ENCODE results near the gene DCP1A. TPM values are rescaled to one million over a fixed set of nuclear protein-coding genes. Genes with fewer than 3 reads are reported as not detected.

Gene DCP1A
- total RNA-seq, 1 experiment from 2014 or later: 12.7 TPM

GRCh38 chr3:53282581-53282980, 64.8 kb downstream of the DCP1A start:
- TF ChIP-seq, protein P1, sequence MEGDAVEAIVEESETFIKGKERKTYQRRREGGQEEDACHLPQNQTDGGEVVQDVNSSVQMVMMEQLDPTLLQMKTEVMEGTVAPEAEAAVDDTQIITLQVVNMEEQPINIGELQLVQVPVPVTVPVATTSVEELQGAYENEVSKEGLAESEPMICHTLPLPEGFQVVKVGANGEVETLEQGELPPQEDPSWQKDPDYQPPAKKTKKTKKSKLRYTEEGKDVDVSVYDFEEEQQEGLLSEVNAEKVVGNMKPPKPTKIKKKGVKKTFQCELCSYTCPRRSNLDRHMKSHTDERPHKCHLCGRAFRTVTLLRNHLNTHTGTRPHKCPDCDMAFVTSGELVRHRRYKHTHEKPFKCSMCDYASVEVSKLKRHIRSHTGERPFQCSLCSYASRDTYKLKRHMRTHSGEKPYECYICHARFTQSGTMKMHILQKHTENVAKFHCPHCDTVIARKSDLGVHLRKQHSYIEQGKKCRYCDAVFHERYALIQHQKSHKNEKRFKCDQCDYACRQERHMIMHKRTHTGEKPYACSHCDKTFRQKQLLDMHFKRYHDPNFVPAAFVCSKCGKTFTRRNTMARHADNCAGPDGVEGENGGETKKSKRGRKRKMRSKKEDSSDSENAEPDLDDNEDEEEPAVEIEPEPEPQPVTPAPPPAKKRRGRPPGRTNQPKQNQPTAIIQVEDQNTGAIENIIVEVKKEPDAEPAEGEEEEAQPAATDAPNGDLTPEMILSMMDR (conservative IDR thresholded peaks at IDR 0.05; ENCODE audit: low read depth, low read length): no peak
- TF ChIP-seq EZH2 (IDR thresholded peaks at IDR 0.05; ENCODE audit: low read length, unreplicated experiment): no peak
- TF ChIP-seq EZH2phosphoT487 (IDR thresholded peaks at IDR 0.05; ENCODE audit: borderline replicate concordance, low read length): no peak
- no peaks in the 10 kb centered on the region for H3K9me2 ChIP-seq (replicated peaks; ENCODE audit: low read length)
- ChIA-PET CTCF (no interaction called here), POLR2A (ENCODE audit: unreplicated experiment) (no interaction called here)
- intact Hi-C loops (cut with micrococcal nuclease): no loop called here
- no peaks in the 10 kb centered on the region for H4K20me1 ChIP-seq (ENCODE audit: low read length)
- peaks cover 15% of the 10 kb centered on the region for H3K36me3 ChIP-seq (ENCODE audit: low read depth, low read length)
- H3F3A ChIP-seq (ENCODE audit: low read length, unreplicated experiment): no peaks in the 10 kb centered on the region
- H3K27ac ChIP-seq (ENCODE audit: low read length): no peak overlapping the region
- no peak overlapping the region for H3K4me2 ChIP-seq (ENCODE audit: low read length)
- H2AFZ ChIP-seq (ENCODE audit: low read length): no peak overlapping the region
- H3K79me2 ChIP-seq (ENCODE audit: low read length): no peaks in the 10 kb centered on the region
- no TSS peak for BruUV-seq (replicated peaks)
- no peaks in the 10 kb centered on the region for H3K4me1 ChIP-seq (ENCODE audit: insufficient read depth, low read length)
- H3K27me3 ChIP-seq (ENCODE audit: low read length): no peaks in the 10 kb centered on the region
- H3K9me3 ChIP-seq (ENCODE audit: low read length): no peaks in the 10 kb centered on the region
- DNase-seq: no peak
- no peak overlapping the region for H3K9ac ChIP-seq (ENCODE audit: low read length)
- H3K4me3 ChIP-seq (ENCODE audit: low read length): no peak overlapping the region
- ATAC-seq: no peak

GRCh38 chr3:53278667-53279066, 68.7 kb downstream of the DCP1A start:
- no peak for DNase-seq
- Histone ChIP-seq H3K9me2 (replicated peaks; ENCODE audit: low read length) (no peaks in the 10 kb centered on the region), H3K9ac (ENCODE audit: low read length) (no peak overlapping the region), H2AFZ (ENCODE audit: low read length) (no peak overlapping the region), H3K4me3 (ENCODE audit: low read length) (no peak overlapping the region), H3K36me3 (ENCODE audit: low read depth, low read length) (0 out of 2 replicates have a peak, but pooled peaks cover 3% of the 10 kb centered on the region), H3K4me2 (ENCODE audit: low read length) (no peak overlapping the region), H3K27me3 (ENCODE audit: low read length) (no peaks in the 10 kb centered on the region), H3K4me1 (ENCODE audit: insufficient read depth, low read length) (no peaks in the 10 kb centered on the region), H3K79me2 (ENCODE audit: low read length) (no peaks in the 10 kb centered on the region), H3K27ac (ENCODE audit: low read length) (no peak overlapping the region), H4K20me1 (ENCODE audit: low read length) (no peaks in the 10 kb centered on the region), H3F3A (ENCODE audit: low read length, unreplicated experiment) (no peaks in the 10 kb centered on the region), H3K9me3 (ENCODE audit: low read length) (no peaks in the 10 kb centered on the region)
- CTCF ChIA-PET: no interaction called here
- intact Hi-C loops (cut with micrococcal nuclease): no loop called here
- no peak for TF ChIP-seq EZH2 (IDR thresholded peaks at IDR 0.05; ENCODE audit: low read length, unreplicated experiment)
- TF ChIP-seq, protein P1 (conservative IDR thresholded peaks at IDR 0.05; ENCODE audit: low read depth, low read length): no peak
- no peak for TF ChIP-seq EZH2phosphoT487 (IDR thresholded peaks at IDR 0.05; ENCODE audit: borderline replicate concordance, low read length)
- ATAC-seq: no peak
- BruUV-seq (replicated peaks): no TSS peak
- POLR2A ChIA-PET (ENCODE audit: unreplicated experiment): no interaction called here

GRCh38 chr3:53274938-53275605, 72.3 kb downstream of the DCP1A start:
- intact Hi-C loops (cut with micrococcal nuclease): no loop called here
- ATAC-seq: no peak
- no peak overlapping the region for H3K4me2 ChIP-seq (ENCODE audit: low read length)
- no peak overlapping the region for H3K9ac ChIP-seq (ENCODE audit: low read length)
- no TSS peak for BruUV-seq (replicated peaks)
- H3K79me2 ChIP-seq (ENCODE audit: low read length): no peaks in the 10 kb centered on the region
- CTCF ChIA-PET: no interaction called here
- H3K4me1 ChIP-seq (ENCODE audit: insufficient read depth, low read length): peaks cover 8% of the 10 kb centered on the region
- H3K27ac ChIP-seq (ENCODE audit: low read length): no peak overlapping the region
- TF ChIP-seq, protein P1 (conservative IDR thresholded peaks at IDR 0.05; ENCODE audit: low read depth, low read length): no peak
- no peak for TF ChIP-seq EZH2 (IDR thresholded peaks at IDR 0.05; ENCODE audit: low read length, unreplicated experiment)
- H3K9me3 ChIP-seq (ENCODE audit: low read length): no peaks in the 10 kb centered on the region
- POLR2A ChIA-PET (ENCODE audit: unreplicated experiment): no interaction called here
- H3F3A ChIP-seq (ENCODE audit: low read length, unreplicated experiment): no peaks in the 10 kb centered on the region
- no peaks in the 10 kb centered on the region for H4K20me1 ChIP-seq (ENCODE audit: low read length)
- H3K4me3 ChIP-seq (ENCODE audit: low read length): no peak overlapping the region
- no peak overlapping the region for H2AFZ ChIP-seq (ENCODE audit: low read length)
- H3K9me2 ChIP-seq (replicated peaks; ENCODE audit: low read length): no peaks in the 10 kb centered on the region
- H3K27me3 ChIP-seq (ENCODE audit: low read length): no peaks in the 10 kb centered on the region
- no peak for DNase-seq
- no peaks in the 10 kb centered on the region for H3K36me3 ChIP-seq (ENCODE audit: low read depth, low read length)

Measured in PC-3 (cell line).